ENCODE data around the gene OR2A42. TPM values are rescaled to one million over a fixed set of nuclear protein-coding genes. Genes with fewer than 3 reads are reported as not detected.
"Not testable (repeated sequence)": the region's sequence is repeated elsewhere in the genome, so short reads cannot be mapped to it uniquely, and the experiment has no call there.

The OR2A42 gene, protein sequence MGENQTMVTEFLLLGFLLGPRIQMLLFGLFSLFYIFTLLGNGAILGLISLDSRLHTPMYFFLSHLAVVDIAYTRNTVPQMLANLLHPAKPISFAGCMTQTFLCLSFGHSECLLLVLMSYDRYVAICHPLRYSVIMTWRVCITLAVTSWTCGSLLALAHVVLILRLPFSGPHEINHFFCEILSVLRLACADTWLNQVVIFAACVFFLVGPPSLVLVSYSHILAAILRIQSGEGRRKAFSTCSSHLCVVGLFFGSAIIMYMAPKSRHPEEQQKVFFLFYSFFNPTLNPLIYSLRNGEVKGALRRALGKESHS
- total RNA-seq = under 1 TPM in 1 of 3 donors, not detected in 2; 0.32 TPM
- long read RNA-seq, donor 1 = 0 reads
- long read RNA-seq, donor 2 = 0 reads

DNA sequence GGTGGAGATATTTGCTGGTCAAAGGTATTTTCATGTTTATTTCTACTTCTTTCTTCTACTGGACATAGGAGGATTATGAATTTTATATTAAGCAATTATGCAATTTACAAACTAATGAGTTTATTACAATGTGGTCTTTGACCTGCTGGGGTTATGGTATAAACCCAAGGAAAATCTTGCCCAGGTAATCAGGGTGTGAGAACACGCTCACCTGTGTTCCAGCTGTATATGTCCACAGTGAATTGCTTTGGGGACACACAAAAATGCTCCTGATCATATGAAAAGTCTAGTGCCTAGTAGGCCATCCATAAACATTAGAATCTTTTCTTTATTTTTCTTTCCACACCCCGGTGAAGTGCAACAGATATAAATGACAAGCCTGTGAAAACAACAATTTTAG lies at the start of gene OR2A42:
TSS of gene OR2A42 (minus strand) at position 241 of the 400 bp plus-strand sequence. CDS start 6,762 bp downstream, outside the sequence.
- H3K36me3 ChIP-seq (ENCODE audit: low read depth); DNase-seq; H3K4me3 ChIP-seq; H3K4me1 ChIP-seq (ENCODE audit: low read depth); H3K9me3 ChIP-seq; intact Hi-C loops (cut with DNase I, micrococcal nuclease); ATAC-seq: not testable (repeated sequence)

DNA sequence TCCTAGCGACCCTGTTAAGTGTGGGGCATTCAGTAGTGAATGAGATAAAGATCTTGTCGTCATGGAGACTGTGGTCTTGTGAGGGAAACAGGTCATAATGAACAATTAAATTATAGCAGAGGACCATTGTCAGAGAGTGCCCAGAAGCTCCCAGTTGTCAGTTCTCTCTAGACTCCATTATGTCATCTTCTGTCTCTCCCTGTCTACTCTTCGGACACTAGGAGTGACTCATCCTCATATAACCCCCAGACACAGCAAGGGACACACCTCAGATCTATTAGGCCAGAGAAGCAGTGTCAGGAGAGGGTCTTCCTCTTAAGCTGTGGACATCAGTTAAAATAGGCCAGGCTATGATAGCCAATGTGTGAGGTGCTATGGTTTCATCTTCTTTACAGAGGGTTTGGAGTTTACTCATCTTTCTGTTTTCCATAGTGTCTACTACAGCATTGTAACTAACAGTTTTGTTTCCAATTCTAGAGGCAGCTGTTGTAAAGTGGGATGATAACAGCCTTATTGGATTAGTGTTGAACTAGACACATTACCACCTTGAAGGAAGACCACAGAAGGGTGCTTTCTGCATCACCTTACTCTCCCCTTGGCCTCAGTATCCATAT lies 47.9 kb upstream of the OR2A42 start:
- H3K4me1 ChIP-seq (ENCODE audit: low read depth); H3K9me3 ChIP-seq; DNase-seq; H3K36me3 ChIP-seq (ENCODE audit: low read depth); intact Hi-C loops (cut with DNase I, micrococcal nuclease); H3K4me3 ChIP-seq: not testable (repeated sequence)
- peak; percentile 8 for ATAC-seq

DNA sequence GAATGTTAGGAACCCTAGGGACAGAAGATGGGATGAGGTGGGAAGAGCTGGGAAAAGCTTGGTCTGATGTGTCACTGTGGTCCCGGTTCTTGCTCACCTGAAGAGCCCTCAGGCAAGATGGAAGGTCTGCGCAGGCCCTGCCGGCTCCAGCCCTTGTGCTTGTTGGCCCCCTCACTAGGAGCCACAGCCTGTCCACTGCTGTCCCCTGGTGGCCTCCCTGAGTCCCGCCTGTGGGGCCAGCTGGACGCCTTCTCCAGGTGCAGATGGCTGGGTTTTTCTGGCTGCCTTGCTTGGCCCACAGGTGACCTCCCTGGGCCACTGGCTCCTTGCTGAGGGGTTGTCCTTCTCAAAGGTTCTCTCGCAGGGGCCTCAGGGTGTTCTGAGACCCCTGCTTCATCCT lies 44.3 kb upstream of the OR2A42 start:
- DNase-seq; H3K4me1 ChIP-seq (ENCODE audit: low read depth); intact Hi-C loops (cut with DNase I, micrococcal nuclease); H3K36me3 ChIP-seq (ENCODE audit: low read depth); H3K4me3 ChIP-seq; H3K9me3 ChIP-seq: not testable (repeated sequence)
- ATAC-seq = peak; percentile 8

DNA sequence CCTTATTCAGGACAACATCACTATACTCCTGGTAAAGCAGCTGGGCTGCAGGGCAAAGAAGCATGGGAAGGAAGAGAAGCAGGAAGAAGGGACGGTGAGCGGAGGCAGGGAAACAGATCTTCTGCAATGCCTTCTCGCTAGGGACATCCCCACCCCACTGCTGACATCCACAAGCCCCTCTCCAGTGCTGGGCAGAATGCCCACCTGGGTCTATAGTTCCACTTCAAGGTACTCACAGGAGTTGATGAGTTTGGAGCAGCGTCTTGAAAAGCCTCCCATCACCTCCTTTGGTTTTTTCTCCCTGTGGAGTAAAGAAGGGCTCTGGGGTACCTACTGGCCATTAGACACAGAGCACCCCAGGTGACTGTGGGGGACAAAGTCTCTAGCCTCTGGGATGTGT lies 43.1 kb upstream of the OR2A42 start:
- H3K4me1 ChIP-seq (ENCODE audit: low read depth); ATAC-seq; intact Hi-C loops (cut with DNase I, micrococcal nuclease): not testable (repeated sequence)

DNA sequence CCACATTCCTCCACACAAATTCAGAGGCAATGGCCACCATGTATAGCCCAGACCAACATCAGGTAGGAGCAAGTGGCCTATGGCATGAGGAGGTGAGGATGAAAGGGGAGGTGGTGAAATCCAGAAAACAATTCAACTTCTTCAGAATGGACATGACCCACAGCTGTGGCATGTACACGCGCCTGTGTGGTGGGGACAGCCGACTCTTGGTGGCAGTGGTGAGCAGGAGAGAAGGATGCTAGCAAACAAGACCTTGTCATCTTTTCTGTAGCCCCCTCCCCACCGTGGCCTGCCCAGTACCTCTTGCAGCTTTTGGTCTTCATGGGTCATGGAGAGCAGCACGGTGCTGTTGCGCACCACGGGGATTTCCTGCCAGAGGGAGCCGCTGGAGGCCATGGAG lies 42.6 kb upstream of the OR2A42 start:
- H3K4me3 ChIP-seq; H3K4me1 ChIP-seq (ENCODE audit: low read depth); H3K36me3 ChIP-seq (ENCODE audit: low read depth); DNase-seq; intact Hi-C loops (cut with DNase I, micrococcal nuclease); H3K9me3 ChIP-seq: not testable (repeated sequence)
- ATAC-seq = peak; percentile 6

More for the DNA sequence above, 43.1 kb upstream of the OR2A42 start:
- not testable (repeated sequence) for H3K4me3 ChIP-seq; H3K36me3 ChIP-seq (ENCODE audit: low read depth); H3K9me3 ChIP-seq
- DNase-seq = peak in 1 of 3 donors; percentile 18

DNA sequence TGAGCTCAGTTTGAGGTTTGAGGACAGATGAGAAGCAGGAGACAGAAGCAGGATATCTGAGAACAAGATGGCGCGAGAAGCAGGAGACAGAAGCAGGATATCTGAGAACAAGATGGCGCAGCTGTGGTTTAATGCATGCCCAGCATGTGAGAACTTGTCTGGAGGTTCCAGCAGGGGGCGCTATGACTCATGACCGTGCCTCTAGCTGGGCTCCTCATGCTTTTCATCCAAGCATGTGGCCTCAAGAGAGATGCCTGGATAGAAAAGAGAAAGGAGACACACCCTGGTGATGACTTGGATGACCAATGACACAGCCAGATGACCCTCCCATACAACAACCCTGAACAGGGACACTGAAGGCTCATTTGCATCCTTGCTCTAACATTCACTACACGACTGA lies 40.6 kb upstream of the OR2A42 start:
- H3K36me3 ChIP-seq (ENCODE audit: low read depth); H3K4me1 ChIP-seq (ENCODE audit: low read depth); H3K9me3 ChIP-seq; DNase-seq; intact Hi-C loops (cut with DNase I, micrococcal nuclease); H3K4me3 ChIP-seq: not testable (repeated sequence)
- ATAC-seq = peak; percentile 54

DNA sequence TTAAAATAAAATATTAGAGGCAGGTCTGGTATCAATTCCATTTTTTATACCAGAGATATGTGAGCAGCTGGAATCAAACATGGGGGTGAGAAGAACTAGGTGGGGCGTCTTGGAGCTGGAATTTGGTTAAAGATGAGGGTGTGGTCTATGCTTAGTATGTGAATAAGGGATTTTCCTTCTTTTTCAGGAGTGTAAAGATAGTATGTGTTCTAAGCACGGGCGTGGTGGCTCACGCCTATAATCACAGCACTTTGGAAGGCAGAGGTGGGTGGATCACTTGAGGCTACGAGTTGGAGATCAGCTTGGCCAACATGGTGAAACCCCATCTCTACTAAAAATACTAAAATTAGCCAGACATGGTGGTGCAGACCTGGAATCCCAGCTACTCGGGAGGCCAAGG lies 35.9 kb upstream of the OR2A42 start:
- H3K36me3 ChIP-seq (ENCODE audit: low read depth); ATAC-seq; H3K4me1 ChIP-seq (ENCODE audit: low read depth); DNase-seq; intact Hi-C loops (cut with DNase I, micrococcal nuclease); H3K9me3 ChIP-seq; H3K4me3 ChIP-seq: not testable (repeated sequence)

DNA sequence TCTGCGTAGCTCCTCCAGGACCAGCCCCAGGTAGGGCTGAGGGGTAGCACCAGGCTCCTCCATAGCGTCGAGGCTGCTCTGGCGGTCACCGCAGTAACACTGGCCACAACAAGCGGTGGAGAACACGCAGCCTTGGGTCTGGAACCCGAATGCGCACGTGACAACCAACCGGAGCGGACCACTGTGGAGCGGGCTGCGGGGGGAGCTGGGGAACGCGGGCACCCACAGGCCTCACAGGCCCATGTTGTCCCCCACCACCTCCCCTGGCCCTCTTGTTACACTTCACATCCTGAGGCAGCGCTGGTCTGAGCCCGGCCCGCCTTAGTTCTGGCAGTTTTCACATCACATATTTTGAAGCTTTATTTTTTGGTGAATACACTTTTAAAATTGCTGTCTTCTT lies 29.8 kb upstream of the OR2A42 start, which contains the start of gene CTAGE8:
TSS of gene CTAGE8 (minus strand) at position 101 of the 400 bp plus-strand sequence. CDS start at position 63, 38 bp downstream.
- DNase-seq; intact Hi-C loops (cut with DNase I, micrococcal nuclease); H3K4me3 ChIP-seq; H3K36me3 ChIP-seq (ENCODE audit: low read depth); H3K9me3 ChIP-seq; H3K4me1 ChIP-seq (ENCODE audit: low read depth); ATAC-seq: not testable (repeated sequence)

DNA sequence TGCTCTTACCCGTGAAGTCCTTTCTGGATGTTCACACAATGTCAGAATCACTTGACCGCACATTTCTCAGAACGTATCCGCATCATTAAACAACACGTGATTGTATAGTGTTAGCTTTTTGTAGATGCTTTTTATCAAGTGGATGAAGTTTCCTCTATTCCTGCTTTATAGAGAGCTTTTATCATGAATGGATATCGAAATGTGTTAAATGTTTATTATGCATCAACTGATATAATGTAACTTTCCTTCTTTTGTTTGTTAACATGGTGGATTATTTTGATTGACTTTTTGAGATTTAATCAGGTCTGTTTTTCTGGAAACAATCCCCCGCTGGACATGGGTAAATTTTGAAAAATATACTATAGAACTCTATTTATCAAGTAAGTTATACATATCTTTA lies 25.3 kb upstream of the OR2A42 start, which contains the start of gene OR2A7:
TSS of gene OR2A7 (minus strand) at position 101 of the 400 bp plus-strand sequence. CDS start 5,164 bp downstream, outside the sequence.
- H3K4me3 ChIP-seq; H3K4me1 ChIP-seq (ENCODE audit: low read depth); ATAC-seq; H3K36me3 ChIP-seq (ENCODE audit: low read depth); DNase-seq; intact Hi-C loops (cut with DNase I, micrococcal nuclease); H3K9me3 ChIP-seq: not testable (repeated sequence)

DNA sequence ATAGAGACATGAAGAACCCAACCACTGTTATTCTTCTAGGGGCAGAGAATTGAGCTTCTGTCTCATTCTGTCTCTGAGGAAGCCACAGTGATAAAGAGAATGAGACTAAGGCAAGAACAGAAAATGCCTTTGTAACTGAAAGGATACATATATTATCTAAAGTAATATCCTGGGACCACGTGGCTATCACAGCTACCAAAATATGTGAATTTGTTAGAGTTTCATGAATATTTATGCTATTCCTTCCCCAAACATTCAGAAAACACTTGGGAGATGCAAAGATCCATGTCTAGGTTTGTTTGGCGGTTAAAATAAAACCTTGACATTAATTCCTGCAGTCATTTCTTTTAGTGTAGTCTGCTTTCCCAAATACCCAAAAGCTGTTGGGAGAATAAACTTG lies 22.7 kb upstream of the OR2A42 start:
- intact Hi-C loops (cut with DNase I, micrococcal nuclease); H3K36me3 ChIP-seq (ENCODE audit: low read depth); H3K4me3 ChIP-seq; ATAC-seq; DNase-seq; H3K4me1 ChIP-seq (ENCODE audit: low read depth); H3K9me3 ChIP-seq: not testable (repeated sequence)

DNA sequence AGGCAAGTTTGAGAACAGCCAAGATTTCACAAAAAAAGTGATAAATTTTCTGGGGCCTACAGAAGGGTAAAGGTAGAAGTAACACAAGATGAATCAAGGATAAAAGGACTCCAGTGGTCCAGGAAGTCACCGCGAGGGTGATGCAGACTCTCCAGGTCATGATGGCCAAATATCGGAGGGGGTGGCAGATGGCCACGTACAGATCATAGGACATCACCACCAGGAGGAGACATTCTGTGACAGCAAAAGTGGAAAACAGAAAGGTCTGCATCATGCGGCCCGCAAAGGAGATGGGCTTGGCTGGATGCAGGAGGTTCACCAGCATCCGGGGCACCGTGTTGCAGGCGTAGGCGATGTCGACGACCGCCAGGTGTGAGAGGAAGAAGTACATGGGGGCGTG lies 19.7 kb upstream of the OR2A42 start:
- intact Hi-C loops (cut with DNase I, micrococcal nuclease); DNase-seq: not testable (repeated sequence)

More for the DNA sequence above, 19.7 kb upstream of the OR2A42 start:
- not testable (repeated sequence) for H3K4me3 ChIP-seq; ATAC-seq; H3K4me1 ChIP-seq (ENCODE audit: low read depth); H3K9me3 ChIP-seq; H3K36me3 ChIP-seq (ENCODE audit: low read depth)
